H1 (cell line): Measurements from ENCODE around the gene CPNE4. TPM values are rescaled to one million over a fixed set of nuclear protein-coding genes. Genes with fewer than 3 reads are reported as not detected.

Source experiments
- JUN ChIP-seq: IDR thresholded peaks from 2 replicates; pipeline ENCODE4 v1.6.1; 2011; ENCODE audit warnings: low read depth, mild to moderate bottlenecking, improper control_type of control experiment, low read length
- NANOG ChIP-seq: IDR thresholded peaks from 2 replicates; pipeline ENCODE4 v1.6.1; 2011; ENCODE audit warnings: low read length, low read depth, mild to moderate bottlenecking, inconsistent platforms; ENCODE audit not compliant: insufficient read depth, poor library complexity, severe bottlenecking
- polyA plus RNA-seq, 7 experiments: library from polyadenylated mRNA; depleted of rRNA in 3 of 7; stranded (reverse) in 5 of 7; unstranded in 2 of 7; fragments of >200 nt in 5 of 7; fragments of 200-250 nt in 2 of 7; gene quantifications; 1 replicate in 5 of 7; 2 replicates in 1 of 7; 4 replicates in 1 of 7; pipeline versions ENCODE4 v1.2.1 to v1.2.3, GENCODE V29; 2011 to 2013; ENCODE audit warnings: missing spikeins in 2 of 7, mixed read lengths in 2 of 7
- total RNA-seq: library from RNA; stranded (reverse); fragmentation: NEBNext Ultra II Directional; extraction: Animal tissue kit (Norgen Biotek cat#: 25700); gene quantifications from 2 replicates; pipeline ENCODE4 v1.2.1, GENCODE V29; 2021

The CPNE4 gene
- total and polyA plus RNA-seq, 2 of the 8 experiments (the other 6 are each of a cell fraction or from before 2014, with no cell fraction given) = 0.82 to 3.8 TPM

DNA sequence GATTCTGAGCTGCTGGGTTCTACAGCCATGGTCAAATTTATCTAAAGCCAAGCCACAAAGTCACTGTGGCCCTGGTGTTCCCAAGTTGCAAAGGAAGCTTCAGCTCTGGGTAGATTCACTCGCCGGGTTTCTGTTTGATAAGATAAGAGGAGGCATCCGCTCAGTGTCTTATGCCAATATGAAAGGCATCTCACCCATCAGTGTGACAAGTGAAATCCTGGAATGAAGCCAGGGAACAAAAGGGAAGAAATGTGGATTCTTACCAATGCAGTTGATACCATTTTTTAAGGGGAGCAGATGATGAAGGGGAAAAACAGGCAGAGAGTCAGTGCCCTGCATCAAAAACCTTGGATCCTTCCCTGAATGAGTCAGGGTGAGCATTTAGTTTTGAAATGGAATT, 2.8 kb upstream of the CPNE4 start (continued):
- TF ChIP-seq JUN (no peak), NANOG (no peak)
